ENCODE measurements around the gene TPGS1. TPM values are rescaled to one million over a fixed set of nuclear protein-coding genes. Genes with fewer than 3 reads are reported as not detected.
A peak's percentile ranks its signal among the peaks of the same experiment; 100 is the strongest.
"Not testable (repeated sequence)": the region's sequence is repeated elsewhere in the genome, so short reads cannot be mapped to it uniquely, and the experiment has no call there.

Gene TPGS1
- total RNA-seq, 2 donors from 2014 or later = 34.5 to 62.0 TPM

DNA sequence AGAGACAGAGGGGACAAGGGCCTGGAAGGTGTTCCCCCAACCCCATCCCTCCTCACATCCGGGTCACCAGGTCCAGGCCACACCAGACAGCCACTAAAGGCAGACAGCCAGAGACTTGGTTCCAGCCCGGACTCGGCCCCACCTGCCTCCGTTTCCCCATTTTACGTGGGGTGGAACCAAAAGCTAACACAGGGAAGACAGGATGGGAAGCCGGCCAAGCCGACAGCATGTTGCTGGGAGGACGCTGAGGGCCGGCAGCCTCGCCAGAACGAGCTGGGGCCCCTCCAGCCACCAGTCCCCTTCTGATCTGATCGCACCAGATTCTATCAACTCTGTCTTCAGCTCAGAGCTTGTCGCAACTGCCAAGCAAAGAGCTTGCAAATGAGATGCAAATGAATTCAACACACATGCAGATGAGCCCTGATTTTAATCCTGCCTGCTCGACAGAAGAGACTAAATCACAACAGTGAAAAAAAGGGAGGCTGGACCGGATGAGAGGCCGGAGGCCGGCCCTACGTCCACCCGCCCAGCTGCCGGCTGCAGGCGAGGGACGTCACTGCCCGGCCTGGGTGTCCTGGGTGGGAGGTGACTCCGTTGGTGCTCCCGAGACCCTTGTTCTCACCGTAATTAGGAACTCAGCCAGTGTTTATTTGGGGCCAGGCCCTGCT is 28.9 kb upstream of the TPGS1 start:
- peaks cover 5% of the 10 kb centered on the region for H3K4me1 ChIP-seq
- H3K4me3 ChIP-seq = no peak overlapping the region
- ATAC-seq (no peak), DNase-seq (no peak)
- H3K9me3 ChIP-seq = no peaks in the 10 kb centered on the region
- intact Hi-C loops (cut with DNase I) = no loop called here
- no peaks in the 10 kb centered on the region for H3K36me3 ChIP-seq (replicated peaks in 1 of 2; ENCODE audit: insufficient read depth in 1 of 2, low read depth in 2 of 2)
- H3K27ac ChIP-seq = no peak overlapping the region
- WGBS, 2 donors = 71% methylated on average over 26 of the region's 26 CpGs
- H3K27me3 ChIP-seq = no peaks in the 10 kb centered on the region
- TF ChIP-seq CTCF (IDR thresholded peaks at IDR 0.05) = no peak
- no peak for TF ChIP-seq POLR2A (IDR thresholded peaks at IDR 0.05)

DNA sequence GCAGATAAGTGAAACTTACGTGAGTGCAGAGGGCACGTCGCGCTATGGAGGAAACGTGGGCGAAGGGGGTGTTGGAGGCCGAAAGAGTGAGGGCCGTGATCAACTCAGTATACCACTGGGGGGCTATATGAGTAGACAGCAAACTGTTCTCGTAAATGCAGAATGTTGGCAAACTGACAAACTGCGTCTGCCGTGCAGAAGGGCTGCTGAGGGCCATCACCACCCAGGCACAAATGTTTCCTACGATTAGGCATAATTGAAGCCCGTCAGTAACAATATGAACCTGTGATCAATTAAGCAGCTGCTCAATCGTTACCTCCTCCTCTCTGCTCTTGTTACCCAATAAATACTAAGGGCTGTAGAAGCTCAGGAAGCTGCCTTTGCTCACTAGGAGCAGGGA is 28.3 kb upstream of the TPGS1 start:
- intact Hi-C loops (cut with DNase I) = no loop called here
- ATAC-seq = no peak
- Histone ChIP-seq H3K4me3 (no peak overlapping the region), H3K4me1 (peaks cover 5% of the 10 kb centered on the region), H3K9me3 (no peaks in the 10 kb centered on the region), H3K27me3 (no peaks in the 10 kb centered on the region), H3K36me3 (replicated peaks in 1 of 2; ENCODE audit: insufficient read depth in 1 of 2, low read depth in 2 of 2) (no peaks in the 10 kb centered on the region), H3K27ac (no peak overlapping the region)
- 69 to 70% methylated on average over 14 of the region's 14 CpGs for WGBS, 2 donors
- DNase-seq = no peak
- no peak for TF ChIP-seq CTCF (IDR thresholded peaks at IDR 0.05)
- TF ChIP-seq POLR2A (IDR thresholded peaks at IDR 0.05) = no peak

- intact Hi-C loops (cut with DNase I) = no loop called here
- WGBS, 2 donors = 25 to 27% methylated on average over 27 to 29 of the region's 36 CpGs
- H3K27ac ChIP-seq = peak overlapping the region in 1 of 4 donors; percentile 51
Observed at GRCh38 chr19:480016-480855, 27.1 kb upstream of the TPGS1 start.

GRCh38 chr19:481100-481499 is 26.2 kb upstream of the TPGS1 start:
- H3K36me3 ChIP-seq (replicated peaks in 1 of 2; ENCODE audit: insufficient read depth in 1 of 2, low read depth in 2 of 2); intact Hi-C loops (cut with DNase I); H3K27ac ChIP-seq; H3K9me3 ChIP-seq; H3K4me3 ChIP-seq; H3K27me3 ChIP-seq; DNase-seq; ATAC-seq: not testable (repeated sequence)
- 69 to 89% methylated on average over 3 of the region's 3 CpGs for WGBS, 2 donors
- peaks cover 17% of the 10 kb centered on the region for H3K4me1 ChIP-seq

More at GRCh38 chr19:480016-480855, 27.1 kb upstream of the TPGS1 start:
- TF ChIP-seq CTCF (IDR thresholded peaks at IDR 0.05) = peak; percentile 54 to 94 (median 79)
- peak in 1 of 3 donors; percentile 8 for TF ChIP-seq POLR2A (IDR thresholded peaks at IDR 0.05)
- no peaks in the 10 kb centered on the region for H3K36me3 ChIP-seq (replicated peaks in 1 of 2; ENCODE audit: insufficient read depth in 1 of 2, low read depth in 2 of 2)
- no peaks in the 10 kb centered on the region for H3K27me3 ChIP-seq
- peaks cover 9% of the 10 kb centered on the region for H3K4me1 ChIP-seq
- no peaks in the 10 kb centered on the region for H3K9me3 ChIP-seq
- H3K4me3 ChIP-seq = no peak overlapping the region
- ATAC-seq (peak; percentile 91), DNase-seq (peak; percentile 87)

- intact Hi-C loops (cut with DNase I) = no loop called here
- peak in 1 of 4 donors; percentile 31 for DNase-seq
Observed at GRCh38 chr19:482186-483041, 24.9 kb upstream of the TPGS1 start.

More at GRCh38 chr19:482186-483041, 24.9 kb upstream of the TPGS1 start:
- no peaks in the 10 kb centered on the region for H3K36me3 ChIP-seq (replicated peaks in 1 of 2; ENCODE audit: insufficient read depth in 1 of 2, low read depth in 2 of 2)
- H3K4me1 ChIP-seq = peaks cover 27% of the 10 kb centered on the region
- whole genome bisulfite sequencing, 2 donors = 37 to 55% methylated on average over 12 to 20 of the region's 20 CpGs
- ATAC-seq = no peak
- TF ChIP-seq CTCF (IDR thresholded peaks at IDR 0.05) (peak in 1 of 7 experiments; percentile 16), POLR2A (IDR thresholded peaks at IDR 0.05) (no peak)
- H3K27ac ChIP-seq = no peak overlapping the region
- H3K4me3 ChIP-seq = no peak overlapping the region
- H3K27me3 ChIP-seq = no peaks in the 10 kb centered on the region
- no peaks in the 10 kb centered on the region for H3K9me3 ChIP-seq

Data from body of pancreas (tissue), 4 donors.